Jurkat, Clone E6-1 (cell line): ENCODE results near the gene SMIM12. TPM values are rescaled to one million over a fixed set of nuclear protein-coding genes. Genes with fewer than 3 reads are reported as not detected.
A peak's percentile ranks its signal among the peaks of the same experiment; 100 is the strongest.

Source experiments
- DNase-seq: peaks from one replicate; pipeline ENCODE4 v3.0.0-alpha.2; 2011; ENCODE audit warnings: low read depth, low spot score
- H3K4me3 ChIP-seq: 2 replicates; pipeline ENCODE4 v1.5.1; 2011; ENCODE audit warnings: mild to moderate bottlenecking, low read length, control low read depth, moderate library complexity
- polyA plus RNA-seq: library from polyadenylated mRNA; unstranded; fragments of >200 nt; gene quantifications from one replicate; pipeline ENCODE4 v1.2.1, GENCODE V29; 2012; ENCODE audit warnings: missing spikeins; ENCODE audit not compliant: insufficient read length, insufficient read depth

The SMIM12 gene, protein sequence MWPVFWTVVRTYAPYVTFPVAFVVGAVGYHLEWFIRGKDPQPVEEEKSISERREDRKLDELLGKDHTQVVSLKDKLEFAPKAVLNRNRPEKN
- 57.2 TPM for polyA plus RNA-seq

GRCh38 chr1:34859446-34860200 lies at the start of gene SMIM12:
SMIM12 (minus strand) TSS chr1:34859749; CDS start chr1:34855977, 3,772 bp downstream.
- peak; percentile 90 for DNase-seq
- H3K4me3 ChIP-seq = peak within 1 kb of the TSS; percentile 100

DNA sequence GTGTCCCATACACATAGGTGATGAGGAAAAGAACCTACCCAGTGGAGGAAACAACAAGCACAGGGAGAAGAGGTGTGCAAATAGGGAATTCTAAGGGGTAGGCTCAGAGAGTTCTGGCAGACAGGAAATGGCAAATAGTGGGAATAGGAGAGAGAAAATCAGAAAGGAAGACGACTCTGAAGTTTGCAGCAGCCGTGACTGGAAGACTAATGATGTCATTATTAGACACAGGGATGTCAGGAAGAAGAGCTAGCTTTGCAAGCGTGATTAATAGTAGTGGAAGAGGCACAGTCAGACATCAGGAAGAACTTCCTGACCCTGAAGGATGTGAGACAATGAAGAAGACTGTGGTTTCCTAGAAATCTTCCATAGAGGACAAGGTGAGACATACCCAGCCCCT lies 48.8 kb upstream of the SMIM12 start:
- no peak overlapping the region for H3K4me3 ChIP-seq
- DNase-seq = no peak

GRCh38 chr1:34907487-34908090 lies 48.0 kb upstream of the SMIM12 start:
- peak; percentile 22 for DNase-seq

GRCh38 chr1:34906756-34907155 lies 47.2 kb upstream of the SMIM12 start:
- DNase-seq = no peak
- H3K4me3 ChIP-seq = no peak overlapping the region

More at GRCh38 chr1:34907487-34908090, 48.0 kb upstream of the SMIM12 start:
- H3K4me3 ChIP-seq = no peak overlapping the region

- no peak for DNase-seq
Measured at GRCh38 chr1:34906222-34906621, 46.7 kb upstream of the SMIM12 start.

GRCh38 chr1:34905098-34905459 lies 45.5 kb upstream of the SMIM12 start:
- H3K4me3 ChIP-seq = no peak overlapping the region

More at GRCh38 chr1:34906222-34906621, 46.7 kb upstream of the SMIM12 start:
- H3K4me3 ChIP-seq = no peak overlapping the region

GRCh38 chr1:34904236-34905097 lies 44.9 kb upstream of the SMIM12 start:
- no peak overlapping the region for H3K4me3 ChIP-seq
- no peak for DNase-seq

More at GRCh38 chr1:34905098-34905459, 45.5 kb upstream of the SMIM12 start:
- DNase-seq = no peak

DNA sequence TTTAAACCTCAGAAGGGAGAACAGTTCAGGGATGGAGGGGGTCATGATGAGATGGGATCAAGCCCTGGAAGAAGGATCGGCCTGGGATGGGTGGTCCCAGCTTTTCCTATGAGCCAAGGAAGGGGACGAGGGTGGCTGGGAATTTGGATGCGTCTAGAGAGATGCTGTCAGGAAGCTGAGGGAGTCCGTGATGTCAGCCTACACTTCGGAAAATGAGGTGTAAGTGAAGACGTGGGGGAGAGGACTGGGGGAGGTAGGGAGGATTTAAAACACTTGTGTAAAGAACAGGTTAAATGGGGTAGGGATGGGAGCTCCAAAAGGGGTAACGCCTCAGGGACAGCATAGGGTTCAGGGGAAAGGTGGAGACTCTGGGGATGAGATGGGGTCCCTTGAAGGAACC lies 42.4 kb upstream of the SMIM12 start:
- DNase-seq = no peak

GRCh38 chr1:34900775-34901502 lies 41.4 kb upstream of the SMIM12 start:
- DNase-seq = no peak
- no peak overlapping the region for H3K4me3 ChIP-seq

More for the DNA sequence above, 42.4 kb upstream of the SMIM12 start:
- no peak overlapping the region for H3K4me3 ChIP-seq

GRCh38 chr1:34899906-34900305 lies 40.4 kb upstream of the SMIM12 start:
- H3K4me3 ChIP-seq = no peak overlapping the region
- no peak for DNase-seq

GRCh38 chr1:34899471-34899870 lies 39.9 kb upstream of the SMIM12 start:
- no peak for DNase-seq
- no peak overlapping the region for H3K4me3 ChIP-seq

DNA sequence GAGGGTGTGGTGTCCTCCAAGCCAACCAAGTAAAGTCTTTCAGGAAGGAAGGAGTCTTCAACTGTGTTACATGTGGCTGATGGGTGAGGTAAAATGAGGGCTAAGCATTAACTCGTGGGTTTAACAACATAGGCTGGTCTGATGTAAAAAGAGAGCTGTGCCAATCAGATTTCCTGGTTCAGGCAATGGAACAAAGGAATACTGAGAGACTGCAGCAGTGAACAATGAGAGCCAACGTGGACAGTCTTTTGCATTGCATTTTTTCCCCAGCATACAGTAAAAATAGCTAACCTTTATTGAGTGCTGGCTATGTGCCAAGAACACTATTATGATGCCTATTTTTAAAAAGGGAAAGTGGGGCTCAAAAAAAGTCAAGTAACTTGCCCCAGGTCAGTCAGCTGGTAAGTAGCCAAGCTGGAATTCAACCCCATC lies 38.8 kb upstream of the SMIM12 start:
- H3K4me3 ChIP-seq = no peak overlapping the region
- DNase-seq = no peak

DNA sequence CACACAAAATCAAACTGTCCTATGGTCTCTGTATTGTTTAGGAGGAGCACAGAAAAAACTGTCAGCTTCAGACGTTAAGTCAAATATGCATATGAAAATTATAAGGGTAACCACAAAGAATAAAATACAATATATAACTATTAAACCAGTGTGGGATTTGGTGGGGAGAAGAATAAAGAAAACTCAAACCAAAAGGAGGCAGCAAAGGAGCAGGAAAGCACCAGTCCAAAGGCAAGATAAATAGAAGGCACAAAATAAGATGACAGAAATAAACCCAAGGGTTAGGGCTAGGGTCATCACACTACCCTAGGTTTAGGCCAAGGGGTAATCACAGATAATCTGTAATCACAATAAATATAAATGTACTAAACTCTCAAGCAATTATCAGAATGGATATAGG lies 37.1 kb upstream of the SMIM12 start:
- H3K4me3 ChIP-seq = no peak overlapping the region

DNA sequence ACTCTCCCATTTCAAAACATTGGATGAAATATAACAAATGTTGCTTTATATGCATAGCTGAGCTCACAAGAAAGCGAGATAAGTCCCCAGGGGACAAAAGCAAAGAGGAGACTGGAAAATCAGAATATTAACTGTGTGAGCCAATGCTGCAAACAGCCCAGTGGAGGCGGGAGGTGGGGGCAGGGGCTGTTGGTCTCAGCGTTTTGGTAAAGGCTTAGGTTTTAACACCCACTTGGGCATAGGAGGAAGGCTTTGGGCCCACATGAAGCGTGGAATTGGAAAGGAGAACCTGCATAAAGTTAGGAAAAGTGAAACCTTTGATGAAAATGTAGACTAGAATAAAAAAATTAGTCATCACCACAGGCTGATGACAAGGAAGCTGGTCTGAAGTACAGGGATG lies 30.2 kb upstream of the SMIM12 start:
- no peak for DNase-seq

More for the DNA sequence above, 37.1 kb upstream of the SMIM12 start:
- DNase-seq = no peak

DNA sequence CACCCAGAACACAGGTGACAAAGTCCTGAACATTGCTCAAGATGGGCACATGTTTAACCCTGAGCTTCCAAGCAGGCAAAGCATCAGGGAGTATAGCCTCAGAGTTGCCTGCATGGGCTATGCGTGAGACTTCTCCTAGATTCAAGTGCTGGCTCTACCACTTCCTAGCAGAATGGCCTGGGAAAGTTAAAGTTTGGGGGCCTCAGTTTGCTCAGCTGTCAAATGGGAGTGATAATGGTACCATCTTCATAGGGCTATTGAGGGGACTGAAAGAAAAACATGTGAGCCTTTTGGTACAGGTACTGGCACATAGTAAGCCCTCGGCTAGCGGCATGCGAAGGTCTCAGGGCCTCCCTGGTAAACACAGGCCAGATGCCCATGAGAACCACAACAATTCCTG lies 28.0 kb upstream of the SMIM12 start:
- H3K4me3 ChIP-seq = no peak overlapping the region
- DNase-seq = no peak

More for the DNA sequence above, 30.2 kb upstream of the SMIM12 start:
- no peak overlapping the region for H3K4me3 ChIP-seq

GRCh38 chr1:34885405-34886247 lies 26.1 kb upstream of the SMIM12 start:
- DNase-seq = no peak
- H3K4me3 ChIP-seq = no peak overlapping the region

- no peak for DNase-seq
- H3K4me3 ChIP-seq = no peak overlapping the region
Measured at GRCh38 chr1:34884961-34885360, 25.4 kb upstream of the SMIM12 start.

DNA sequence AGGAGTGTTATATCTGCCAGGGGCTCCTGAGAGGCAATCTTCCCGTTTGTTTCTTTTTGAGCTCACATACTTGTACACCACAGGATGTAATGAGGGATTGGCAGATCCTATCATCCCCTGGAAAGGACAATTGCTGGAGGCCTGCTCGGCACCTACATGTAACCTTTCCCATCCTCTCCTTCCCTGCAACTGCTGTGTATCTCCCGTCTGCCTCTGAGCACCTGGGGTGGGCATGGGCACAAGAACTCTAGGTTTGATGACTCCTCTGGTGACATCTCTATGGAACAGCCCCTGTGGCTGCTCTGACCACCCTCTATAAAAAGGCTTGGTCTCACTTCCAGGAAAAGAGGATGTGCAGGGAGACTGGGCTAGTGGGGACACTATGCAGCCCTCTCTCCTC lies 25.0 kb upstream of the SMIM12 start:
- no peak overlapping the region for H3K4me3 ChIP-seq
- no peak for DNase-seq
